Measurements from ENCODE around the gene C1orf87. TPM values are rescaled to one million over a fixed set of nuclear protein-coding genes. Genes with fewer than 3 reads are reported as not detected.

The C1orf87 gene
- polyA plus RNA-seq, 1 donor, result not detected

GRCh38 chr1:59952065-59952464, 121.5 kb downstream of the C1orf87 start:
- H3K4me3 ChIP-seq (ENCODE audit: low read length), result no peak overlapping the region
- H3K36me3 ChIP-seq (ENCODE audit: control insufficient read depth, insufficient read depth, low read length), result no peaks in the 10 kb centered on the region
- no peaks in the 10 kb centered on the region for H3K9me3 ChIP-seq (ENCODE audit: control insufficient read depth, low read depth, low read length)
- 71% methylated on average over 1 of the region's 2 CpGs for WGBS (ENCODE audit: insufficient coverage, low lambda C conversion rate)
- no peak for DNase-seq
- no peak overlapping the region for H3K27ac ChIP-seq (ENCODE audit: low read length)
- H3K27me3 ChIP-seq (ENCODE audit: control insufficient read depth, insufficient read depth, low read length), result no peaks in the 10 kb centered on the region
- H3K4me1 ChIP-seq (ENCODE audit: control insufficient read depth, insufficient read depth, low read length), result peaks cover 2% of the 10 kb centered on the region

DNA sequence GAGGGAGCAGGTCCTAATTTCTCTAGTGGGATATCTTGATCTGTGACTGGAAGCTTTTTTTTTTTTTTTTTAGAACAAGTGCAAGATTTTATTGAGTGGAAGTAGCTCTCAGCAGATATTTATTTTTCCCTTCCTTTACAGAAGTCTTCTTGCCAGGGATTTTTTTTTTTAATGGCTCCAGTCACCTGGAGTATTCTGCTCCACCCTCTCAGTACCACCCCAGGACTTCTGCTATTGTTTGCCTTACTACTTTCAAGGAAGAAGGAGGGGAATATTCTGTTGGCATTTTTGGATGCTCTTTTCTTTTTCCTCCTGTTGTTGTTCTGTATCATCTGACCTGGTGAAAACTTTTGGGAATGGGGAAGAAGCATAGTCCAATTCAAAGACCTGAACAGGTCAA, 123.9 kb downstream of the C1orf87 start:
- Histone ChIP-seq H3K27ac (ENCODE audit: low read length) (no peak overlapping the region), H3K4me3 (ENCODE audit: low read length) (no peak overlapping the region), H3K27me3 (ENCODE audit: control insufficient read depth, insufficient read depth, low read length) (no peaks in the 10 kb centered on the region), H3K9me3 (ENCODE audit: control insufficient read depth, low read depth, low read length) (no peaks in the 10 kb centered on the region), H3K36me3 (ENCODE audit: control insufficient read depth, insufficient read depth, low read length) (no peaks in the 10 kb centered on the region), H3K4me1 (ENCODE audit: control insufficient read depth, insufficient read depth, low read length) (peaks cover 3% of the 10 kb centered on the region)
- no peak for DNase-seq

DNA sequence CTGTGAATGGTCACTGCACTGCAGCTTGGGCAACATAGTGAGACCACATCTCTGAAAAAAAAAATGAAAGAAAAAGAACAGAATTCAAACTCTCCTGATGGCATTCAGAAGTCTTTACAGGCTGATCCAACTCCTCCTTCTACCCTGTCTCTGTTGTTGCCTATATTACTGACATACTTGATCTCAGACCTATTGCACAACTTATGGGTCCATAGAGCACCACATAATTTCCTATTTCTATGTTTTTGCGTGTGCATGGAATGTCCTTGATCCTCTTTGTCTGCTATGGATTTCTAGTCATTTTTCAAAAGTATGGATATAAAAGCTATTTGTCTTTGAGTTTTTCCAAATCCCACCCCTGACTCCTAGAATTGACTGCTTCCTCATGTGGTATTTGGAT, 124.6 kb downstream of the C1orf87 start:
- Histone ChIP-seq H3K9me3 (ENCODE audit: control insufficient read depth, low read depth, low read length) (no peaks in the 10 kb centered on the region), H3K4me1 (ENCODE audit: control insufficient read depth, insufficient read depth, low read length) (peaks cover 3% of the 10 kb centered on the region), H3K27ac (ENCODE audit: low read length) (no peak overlapping the region), H3K4me3 (ENCODE audit: low read length) (no peak overlapping the region), H3K36me3 (ENCODE audit: control insufficient read depth, insufficient read depth, low read length) (no peaks in the 10 kb centered on the region), H3K27me3 (ENCODE audit: control insufficient read depth, insufficient read depth, low read length) (no peaks in the 10 kb centered on the region)
- no peak for DNase-seq
- WGBS (ENCODE audit: insufficient coverage, low lambda C conversion rate), result 14% methylated on average over 1 of the region's 1 CpG

- peak; percentile 60 to 68 for DNase-seq
- no peaks in the 10 kb centered on the region for H3K27me3 ChIP-seq (ENCODE audit: control insufficient read depth, insufficient read depth, low read length)
- H3K27ac ChIP-seq (ENCODE audit: low read length), result no peak overlapping the region
- no peak overlapping the region for H3K4me3 ChIP-seq (ENCODE audit: low read length)
- no peaks in the 10 kb centered on the region for H3K36me3 ChIP-seq (ENCODE audit: control insufficient read depth, insufficient read depth, low read length)
- WGBS (ENCODE audit: insufficient coverage, low lambda C conversion rate), result 20% methylated on average over 1 of the region's 6 CpGs
- H3K4me1 ChIP-seq (ENCODE audit: control insufficient read depth, insufficient read depth, low read length), result peaks cover 3% of the 10 kb centered on the region
- no peaks in the 10 kb centered on the region for H3K9me3 ChIP-seq (ENCODE audit: control insufficient read depth, low read depth, low read length)
Observed at GRCh38 chr1:59947047-59947938, 126.3 kb downstream of the C1orf87 start.

GRCh38 chr1:59945790-59946189, 127.8 kb downstream of the C1orf87 start:
- WGBS (ENCODE audit: insufficient coverage, low lambda C conversion rate), result no CpG with 5 or more reads among the region's 1 CpG
- Histone ChIP-seq H3K4me3 (ENCODE audit: low read length) (no peak overlapping the region), H3K27me3 (ENCODE audit: control insufficient read depth, insufficient read depth, low read length) (no peaks in the 10 kb centered on the region), H3K9me3 (ENCODE audit: control insufficient read depth, low read depth, low read length) (no peaks in the 10 kb centered on the region), H3K36me3 (ENCODE audit: control insufficient read depth, insufficient read depth, low read length) (no peaks in the 10 kb centered on the region), H3K4me1 (ENCODE audit: control insufficient read depth, insufficient read depth, low read length) (peaks cover 3% of the 10 kb centered on the region), H3K27ac (ENCODE audit: low read length) (no peak overlapping the region)
- DNase-seq, result no peak

Other genes with a start within 250 kb of the C1orf87 start
- 21.3 TPM for gene CYP2J2, start 147.0 kb downstream of the C1orf87 start, polyA plus RNA-seq

Measured in large intestine (tissue), 3 donors.